Measurements from ENCODE around the gene COL27A1.
"Not testable (repeated sequence)": the region's sequence is repeated elsewhere in the genome, so short reads cannot be mapped to it uniquely, and the experiment has no call there.

Gene COL27A1

GRCh38 chr9:114126247-114127060 lies 28.9 kb upstream of the COL27A1 start:
- no peak for ATAC-seq
- TF ChIP-seq RARB (CRISPR knock-in tag; IDR thresholded peaks at IDR 0.05) = no peak
- no peak for TF ChIP-seq ISL1 (CRISPR knock-in tag; IDR thresholded peaks at IDR 0.05)
- no peak for TF ChIP-seq ZNF565 (CRISPR knock-in tag; conservative IDR thresholded peaks at IDR 0.05; ENCODE audit: low read depth)
- no peak for TF ChIP-seq ZFP30 (CRISPR knock-in tag; IDR thresholded peaks at IDR 0.05)
- TF ChIP-seq ESRRG (CRISPR knock-in tag; IDR thresholded peaks at IDR 0.05) = no peak
- no peak for TF ChIP-seq ZNF8 (CRISPR knock-in tag; IDR thresholded peaks at IDR 0.05)
- no peak for TF ChIP-seq PATZ1 (CRISPR knock-in tag; IDR thresholded peaks at IDR 0.05; ENCODE audit: borderline replicate concordance)
- no peak for TF ChIP-seq ZNF70 (CRISPR knock-in tag; IDR thresholded peaks at IDR 0.05)
- TF ChIP-seq ARNTL (CRISPR knock-in tag; IDR thresholded peaks at IDR 0.05; ENCODE audit: borderline replicate concordance, low read depth) = no peak
- TF ChIP-seq TSHZ2 (CRISPR knock-in tag; IDR thresholded peaks at IDR 0.05) = no peak
- TF ChIP-seq PPARA (CRISPR knock-in tag; IDR thresholded peaks at IDR 0.05; ENCODE audit: borderline replicate concordance) = no peak
- no peak for TF ChIP-seq GLIS3 (CRISPR knock-in tag; IDR thresholded peaks at IDR 0.05)
- TF ChIP-seq BACH2 (CRISPR knock-in tag; IDR thresholded peaks at IDR 0.05; ENCODE audit: borderline replicate concordance) = no peak

- not testable (repeated sequence) for ATAC-seq
Observed at GRCh38 chr9:114128759-114129158, 26.6 kb upstream of the COL27A1 start.

- no peak for ATAC-seq
Observed at GRCh38 chr9:114130141-114130540, 25.2 kb upstream of the COL27A1 start.

More at GRCh38 chr9:114130141-114130540, 25.2 kb upstream of the COL27A1 start:
- no peak for TF ChIP-seq TCF4 (CRISPR knock-in tag; IDR thresholded peaks at IDR 0.05; ENCODE audit: borderline replicate concordance)
- no peak for TF ChIP-seq ZNF8 (CRISPR knock-in tag; IDR thresholded peaks at IDR 0.05)
- TF ChIP-seq ZC3H10 (CRISPR knock-in tag; IDR thresholded peaks at IDR 0.05) = no peak
- no peak for TF ChIP-seq PPARA (CRISPR knock-in tag; IDR thresholded peaks at IDR 0.05; ENCODE audit: borderline replicate concordance)
- TF ChIP-seq ZNF70 (CRISPR knock-in tag; IDR thresholded peaks at IDR 0.05) = no peak
- no peak for TF ChIP-seq ESRRG (CRISPR knock-in tag; IDR thresholded peaks at IDR 0.05)
- no peak for TF ChIP-seq ZNF565 (CRISPR knock-in tag; conservative IDR thresholded peaks at IDR 0.05; ENCODE audit: low read depth)
- no peak for TF ChIP-seq SNAI2 (CRISPR knock-in tag; IDR thresholded peaks at IDR 0.05)
- no peak for TF ChIP-seq ISL1 (CRISPR knock-in tag; IDR thresholded peaks at IDR 0.05)
- no peak for TF ChIP-seq TSHZ2 (CRISPR knock-in tag; IDR thresholded peaks at IDR 0.05)
- no peak for TF ChIP-seq CSDC2 (CRISPR knock-in tag; IDR thresholded peaks at IDR 0.05)
- TF ChIP-seq CSRNP3 (CRISPR knock-in tag; IDR thresholded peaks at IDR 0.05) = no peak
- no peak for TF ChIP-seq POU6F1 (CRISPR knock-in tag; IDR thresholded peaks at IDR 0.05; ENCODE audit: borderline replicate concordance, low read depth)
- TF ChIP-seq ARNTL (CRISPR knock-in tag; IDR thresholded peaks at IDR 0.05; ENCODE audit: borderline replicate concordance, low read depth) = no peak
- no peak for TF ChIP-seq GLIS3 (CRISPR knock-in tag; IDR thresholded peaks at IDR 0.05)
- no peak for TF ChIP-seq PATZ1 (CRISPR knock-in tag; IDR thresholded peaks at IDR 0.05; ENCODE audit: borderline replicate concordance)
